GM19193 (cell line): ENCODE data around the gene RTN4.

Experiments used
- POLR2A ChIP-seq: IDR thresholded peaks from 4 replicates; pipeline ENCODE4 v1.6.1; 2011; ENCODE audit not compliant: insufficient read depth, insufficient read length; ENCODE audit errors: extremely low read depth

The RTN4 gene

GRCh38 chr2:55026202-55026601 is 24.0 kb downstream of the RTN4 start:
- TF ChIP-seq POLR2A, result no peak

DNA sequence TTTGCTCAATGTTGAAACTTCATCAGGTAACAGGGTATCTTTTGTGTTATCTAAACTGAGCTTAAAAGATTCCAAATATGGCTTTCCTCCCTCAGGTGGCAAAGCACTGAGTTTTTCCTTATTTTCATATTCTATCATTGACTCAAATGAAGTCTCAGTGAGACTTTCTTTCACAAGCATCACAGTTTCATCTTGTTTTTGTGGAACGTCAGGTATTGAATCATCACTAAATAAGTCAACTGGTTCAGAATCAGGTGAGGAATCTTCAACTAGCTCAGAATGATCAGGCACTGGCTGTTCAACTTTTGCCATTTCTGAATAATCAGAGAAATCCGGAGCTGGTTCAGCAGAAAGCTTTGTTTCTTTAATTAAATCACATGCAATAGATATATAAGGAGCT is 24.6 kb downstream of the RTN4 start:
- no peak for TF ChIP-seq POLR2A

DNA sequence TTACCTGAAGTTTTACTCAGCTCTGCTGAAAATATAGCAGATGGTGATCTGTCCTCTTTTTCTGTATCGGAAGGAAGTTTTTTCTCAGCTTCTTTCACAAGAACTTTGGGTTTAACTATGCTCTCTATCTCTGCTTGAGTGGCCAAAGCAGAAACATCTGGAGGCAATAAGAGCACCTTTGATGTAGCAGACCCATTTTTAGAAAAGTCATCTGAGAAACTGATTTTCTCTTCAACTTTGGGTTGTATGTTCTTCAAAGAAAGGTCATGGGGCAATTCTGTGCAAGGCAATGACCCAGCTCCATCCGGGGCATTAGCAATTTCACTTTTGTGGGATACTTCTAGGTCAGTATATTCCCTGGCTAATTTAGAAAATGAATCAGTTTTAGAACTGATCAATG is 25.2 kb downstream of the RTN4 start:
- no peak for TF ChIP-seq POLR2A

- TF ChIP-seq POLR2A, result no peak
These were observed 27.8 kb downstream of the RTN4 start for GRCh38 chr2:55022476-55022875.

- no peak for TF ChIP-seq POLR2A
These were observed 30.6 kb downstream of the RTN4 start for GRCh38 chr2:55019526-55020258.

DNA sequence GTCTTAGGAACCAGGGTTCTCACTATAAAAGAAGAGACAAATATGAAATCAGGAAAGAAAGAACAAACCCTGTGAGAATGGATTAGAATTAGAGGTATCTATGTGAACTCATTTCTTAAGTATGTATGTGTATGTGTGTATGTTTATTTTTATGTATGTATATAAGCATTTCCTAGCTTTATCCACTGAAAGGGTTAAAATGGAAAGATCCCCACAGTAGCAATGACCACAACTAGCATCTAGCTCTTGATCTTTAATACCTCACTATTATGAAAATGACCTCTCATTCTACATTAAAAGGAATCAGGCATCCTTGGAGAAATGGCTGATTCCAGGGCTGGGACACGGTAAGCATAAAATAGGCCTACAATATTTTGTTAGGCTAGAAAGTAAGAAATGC is 31.6 kb downstream of the RTN4 start:
- no peak for TF ChIP-seq POLR2A

DNA sequence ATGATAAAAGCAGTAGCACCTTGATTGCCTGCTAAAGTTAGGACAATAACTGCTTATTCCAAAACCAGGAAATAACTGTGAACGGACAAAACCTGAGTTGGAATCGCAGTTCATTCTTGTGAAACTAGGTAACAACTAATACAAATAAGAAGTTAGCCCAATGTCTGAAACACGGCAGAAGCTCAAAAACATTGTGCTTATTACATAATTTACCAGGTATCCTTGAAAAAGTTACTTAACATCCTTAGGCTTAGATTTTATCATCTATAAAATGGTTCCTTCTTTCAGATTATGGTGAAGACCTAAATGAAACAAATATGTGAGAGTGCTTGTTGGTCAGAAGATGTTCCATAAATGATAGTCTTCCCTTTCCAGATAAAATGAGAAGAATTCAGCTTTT is 32.4 kb downstream of the RTN4 start:
- TF ChIP-seq POLR2A, result no peak

DNA sequence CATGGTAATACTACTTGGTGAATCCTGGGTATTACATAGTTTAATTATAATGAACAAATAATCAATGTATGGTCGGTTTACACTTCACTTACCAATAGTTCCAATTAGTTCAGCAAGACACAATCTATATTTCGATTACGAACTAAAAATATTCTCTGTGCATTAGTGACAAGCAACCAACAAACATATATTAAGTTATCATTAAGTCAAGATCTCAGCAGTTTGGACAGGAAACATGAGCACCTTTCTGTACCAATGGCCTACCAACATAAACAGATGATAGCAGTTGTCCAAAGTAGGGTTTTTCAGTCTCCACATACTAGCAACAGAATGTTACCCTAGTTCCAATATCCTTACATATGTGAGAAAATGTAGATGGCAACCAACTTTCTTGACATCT is 32.8 kb downstream of the RTN4 start:
- no peak for TF ChIP-seq POLR2A

GRCh38 chr2:55014962-55015939 is 35.0 kb downstream of the RTN4 start:
- no peak for TF ChIP-seq POLR2A

DNA sequence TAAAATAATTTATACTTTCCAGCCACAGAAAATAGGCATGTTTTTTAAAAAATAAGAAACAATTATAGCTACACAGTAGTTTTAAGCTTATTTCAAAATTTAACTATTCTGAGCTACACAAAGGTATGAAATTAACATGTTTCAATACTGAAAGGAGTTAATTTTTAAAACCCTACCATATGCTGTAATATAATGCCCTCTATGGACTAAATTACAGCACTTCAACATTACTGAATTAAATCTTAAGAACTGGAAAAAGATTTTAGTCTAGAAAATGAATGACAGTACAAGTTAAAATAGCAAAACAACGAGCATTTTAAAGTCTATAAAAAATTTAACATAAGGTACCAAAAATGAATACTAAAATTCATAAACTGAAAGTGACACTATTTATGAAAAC is 36.3 kb downstream of the RTN4 start:
- TF ChIP-seq POLR2A, result no peak

- TF ChIP-seq POLR2A, result no peak
These were observed 37.4 kb downstream of the RTN4 start for GRCh38 chr2:55012672-55013484.

GRCh38 chr2:55011831-55012671 is 38.2 kb downstream of the RTN4 start:
- TF ChIP-seq POLR2A, result no peak

GRCh38 chr2:55010915-55011314 is 39.3 kb downstream of the RTN4 start:
- no peak for TF ChIP-seq POLR2A

- TF ChIP-seq POLR2A, result no peak
These were observed 40.1 kb downstream of the RTN4 start for GRCh38 chr2:55010149-55010591.
